Stimulated activated CD8-positive, alpha-beta memory T cell treated with anti-CD3 and anti-CD28 coated beads, Interleukin-7, amount 100 ng/mL, for 24 hours (primary cell): ENCODE measurements around the gene DHRS7B.

ENCODE experiments used
- DNase-seq: peaks from one replicate; pipeline ENCODE4 v3.0.0-alpha.2; 2020; ENCODE audit warnings: low read depth

The DHRS7B gene

DNA sequence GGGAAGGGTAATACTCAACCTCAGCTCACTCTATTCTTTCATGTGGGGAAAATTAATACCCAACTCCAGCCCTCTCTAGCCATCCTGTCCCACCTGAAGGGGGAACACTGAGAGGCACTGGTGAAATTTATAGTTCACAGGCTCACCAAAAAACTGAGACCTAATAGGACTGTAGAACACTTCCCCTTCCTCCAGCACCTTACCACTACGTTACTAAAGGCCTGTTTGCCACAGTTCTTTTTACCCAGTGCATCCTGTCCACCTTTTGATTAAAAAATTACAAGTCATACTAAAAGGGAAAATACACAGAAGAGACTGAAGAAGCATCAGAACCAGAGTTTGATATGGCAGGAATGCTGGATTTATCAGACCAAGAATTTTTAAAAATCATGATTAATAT is 26.0 kb downstream of the DHRS7B start:
- no peak for DNase-seq

DNA sequence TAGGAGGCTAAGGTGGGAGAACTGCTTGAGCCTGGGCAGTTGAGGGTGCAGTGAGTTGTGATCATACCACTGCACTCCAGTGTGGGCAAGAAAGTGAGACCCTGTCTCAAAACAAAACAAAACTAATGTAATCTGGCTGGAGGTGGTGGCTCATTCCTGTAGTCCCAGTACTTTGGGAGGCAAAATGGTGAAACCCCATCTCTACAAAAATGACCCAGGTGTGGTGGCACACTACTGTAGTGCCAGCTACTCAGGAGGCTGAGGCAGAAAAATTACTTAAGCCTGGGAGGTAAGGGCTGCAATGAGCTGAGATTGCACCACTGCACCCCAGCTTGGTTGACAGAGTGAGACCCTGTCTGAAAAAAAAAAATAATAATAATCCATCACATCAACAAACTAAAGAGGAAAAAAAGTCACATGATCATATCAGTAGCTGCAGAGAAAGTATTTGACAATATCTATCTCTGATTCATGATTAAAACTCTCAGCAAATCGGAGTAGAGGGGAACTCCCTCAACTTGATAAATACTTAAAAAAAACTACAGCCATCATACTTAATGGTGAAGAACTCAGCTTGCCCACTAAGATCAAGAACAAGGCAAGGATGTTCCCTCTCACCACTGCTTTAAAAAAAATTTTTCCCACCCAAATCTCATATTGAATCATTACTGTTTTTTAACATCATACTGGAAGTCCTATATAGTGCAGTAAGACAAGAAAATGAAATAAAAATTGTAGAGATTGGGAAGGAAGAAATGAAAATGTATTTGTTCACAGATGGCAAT is 31.0 kb downstream of the DHRS7B start:
- no peak for DNase-seq

DNA sequence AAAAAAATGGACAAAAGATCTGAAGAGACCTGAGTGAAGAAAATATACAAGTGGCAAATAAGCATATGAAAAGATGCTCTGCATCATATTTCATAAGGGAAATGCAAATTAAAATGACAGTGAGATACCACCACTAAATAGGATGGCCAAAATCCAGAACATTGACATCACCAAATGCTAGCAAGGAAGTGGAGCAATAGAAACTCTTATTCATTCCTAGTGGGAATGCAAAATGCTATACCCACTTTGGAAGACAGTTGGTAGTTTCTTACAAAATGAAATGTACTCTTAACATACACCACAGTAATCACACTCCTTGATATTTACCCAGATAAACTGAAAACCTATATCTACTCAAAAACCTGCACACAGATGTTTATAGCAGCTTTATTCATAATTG is 33.6 kb downstream of the DHRS7B start:
- DNase-seq, result no peak

DNA sequence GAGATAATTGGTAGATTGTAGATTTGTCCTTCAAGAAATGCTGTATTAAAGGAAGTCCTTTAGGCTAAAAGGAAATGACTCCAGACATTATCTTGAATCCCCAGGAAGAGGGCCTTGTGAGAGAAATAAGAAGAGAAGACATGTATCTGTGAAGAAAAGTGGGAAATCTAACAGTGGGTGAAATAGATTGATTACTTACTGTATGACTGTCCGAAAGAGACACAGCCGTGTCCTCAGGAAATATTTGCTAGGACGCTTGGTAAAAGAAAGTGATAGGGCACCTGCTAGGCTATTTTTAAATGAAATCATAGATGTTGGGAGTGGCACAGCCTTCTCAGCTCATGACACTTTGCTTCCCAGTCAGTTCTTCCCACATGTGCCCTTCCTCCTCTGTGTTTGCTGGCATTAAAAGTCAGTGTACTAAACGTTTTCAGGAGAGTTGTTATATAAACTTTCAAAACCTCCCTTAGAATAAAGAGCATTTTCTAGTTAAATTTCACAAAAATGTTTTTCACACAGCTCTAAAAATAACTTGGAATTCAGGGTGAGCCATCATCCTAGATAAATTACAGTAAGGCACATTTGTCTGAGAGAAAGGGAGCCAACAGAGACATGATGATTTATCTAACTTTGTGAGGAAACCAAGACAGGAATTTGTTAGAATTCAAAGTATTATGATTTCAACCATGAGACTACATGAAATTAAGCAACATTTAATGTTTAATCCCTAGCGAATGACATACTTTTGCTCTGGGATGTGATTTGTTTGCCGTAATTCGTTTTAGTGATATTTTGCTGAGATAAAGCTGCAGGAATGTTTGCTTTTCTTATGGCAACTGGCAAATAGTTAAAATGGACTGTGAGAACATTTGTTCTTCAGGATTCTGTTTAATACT is 35.0 kb downstream of the DHRS7B start:
- DNase-seq, result no peak

DNA sequence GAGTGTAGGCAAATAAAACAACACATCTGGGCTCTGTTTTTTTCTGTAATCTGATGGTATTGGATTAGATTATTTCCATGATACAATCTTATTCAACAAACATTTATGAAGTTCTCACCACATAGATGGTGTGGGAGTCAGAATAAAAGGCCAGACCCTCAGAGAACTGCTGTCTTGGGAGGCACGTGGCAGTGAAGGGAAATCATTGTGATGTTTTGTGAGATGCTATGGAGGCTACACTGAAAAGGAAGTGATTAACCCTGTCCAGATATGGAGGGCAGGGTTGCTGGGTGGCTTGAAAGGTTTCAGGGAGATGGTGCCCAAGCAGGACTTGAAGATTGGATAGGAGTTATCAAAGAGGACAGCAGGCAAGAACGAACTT is 35.6 kb downstream of the DHRS7B start:
- DNase-seq, result no peak

DNA sequence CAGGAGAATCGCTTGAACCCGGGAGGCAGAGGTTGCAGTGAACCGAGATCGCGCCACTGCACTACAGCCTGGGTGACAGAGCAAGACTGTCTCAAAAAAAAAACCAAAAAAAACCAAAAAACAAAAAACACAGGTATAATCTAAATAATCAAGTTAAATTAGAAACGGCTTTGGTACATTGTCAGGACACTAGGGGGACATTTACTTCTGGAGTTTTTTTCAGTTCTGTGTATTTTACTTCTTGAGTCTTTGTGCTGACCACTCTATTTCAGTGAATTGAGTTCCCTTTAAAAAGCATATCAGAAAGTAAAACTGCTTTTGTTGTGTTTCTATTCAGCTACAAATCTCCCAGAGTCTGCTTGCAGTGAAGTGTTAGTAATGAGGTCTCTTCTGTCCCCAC is 36.3 kb downstream of the DHRS7B start:
- no peak for DNase-seq

DNA sequence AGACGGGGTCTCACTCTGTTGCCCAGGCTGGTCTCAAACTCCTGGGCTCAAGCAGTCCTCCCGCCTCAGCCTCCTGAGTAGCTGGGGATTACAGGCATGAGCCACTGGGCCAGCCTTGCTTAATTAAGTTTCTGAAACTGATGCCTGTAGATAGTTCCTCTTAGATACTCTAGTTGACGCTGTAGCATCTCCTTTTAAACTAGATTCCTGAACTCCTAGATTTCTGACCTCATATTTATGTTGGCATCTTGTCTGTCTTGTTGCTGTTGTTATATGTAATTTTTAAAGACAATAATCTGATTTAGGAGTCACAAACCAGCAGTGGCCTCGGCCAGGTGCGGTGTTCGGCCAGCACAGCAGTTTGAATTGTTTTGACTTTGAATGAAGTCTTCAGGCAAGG is 37.5 kb downstream of the DHRS7B start:
- no peak for DNase-seq

DNA sequence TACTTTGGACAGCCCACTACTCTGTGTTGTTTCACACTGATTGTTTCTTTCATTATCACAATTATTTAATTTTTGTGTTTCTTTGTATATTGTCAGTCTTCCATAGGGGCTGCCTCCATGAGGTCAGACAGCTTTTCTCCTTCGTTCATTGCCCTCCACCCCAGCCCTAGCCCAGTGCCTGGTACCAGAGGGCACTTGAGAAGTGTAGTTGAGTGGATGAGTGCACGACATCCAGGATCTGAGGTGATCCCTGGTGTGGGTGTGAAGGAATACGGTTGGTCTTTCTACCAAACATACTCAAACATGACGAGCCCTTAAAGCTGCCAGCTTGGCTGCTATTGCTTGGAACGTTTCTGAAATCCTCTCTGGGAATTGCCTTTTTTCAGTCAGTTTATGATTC is 37.9 kb downstream of the DHRS7B start:
- no peak for DNase-seq

DNA sequence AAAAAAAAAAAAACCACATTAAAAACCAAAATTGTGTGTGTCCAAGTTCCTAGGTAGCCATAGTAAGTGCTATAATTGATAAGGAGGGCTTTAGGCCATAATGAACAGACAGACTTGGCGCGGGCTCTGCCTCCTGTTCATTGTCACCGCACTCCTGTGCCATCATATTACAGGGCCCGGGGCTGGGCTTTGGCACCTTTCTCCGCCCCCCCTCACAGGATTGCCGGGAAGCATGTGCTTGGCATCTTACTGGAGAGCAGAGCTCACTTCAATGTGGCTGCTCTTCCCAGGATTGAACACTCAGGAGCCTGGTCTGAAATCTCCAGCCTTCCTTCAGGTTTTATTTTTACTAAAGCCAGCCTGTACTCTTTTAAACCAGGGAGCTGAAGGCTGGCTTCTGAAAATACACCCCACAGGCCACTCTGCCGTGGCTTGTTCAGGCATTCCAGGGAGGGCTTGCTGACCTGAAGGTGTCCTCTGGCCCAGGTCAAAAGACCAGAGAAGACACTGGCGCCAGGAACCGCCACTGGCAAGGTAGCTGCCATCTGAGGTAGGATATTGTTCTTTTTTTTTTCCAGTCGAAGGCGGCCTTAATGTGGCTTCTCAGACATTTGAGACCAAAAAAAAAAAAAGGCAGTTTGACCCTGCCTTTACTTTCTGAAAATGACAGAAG is 39.3 kb downstream of the DHRS7B start:
- no peak for DNase-seq

DNA sequence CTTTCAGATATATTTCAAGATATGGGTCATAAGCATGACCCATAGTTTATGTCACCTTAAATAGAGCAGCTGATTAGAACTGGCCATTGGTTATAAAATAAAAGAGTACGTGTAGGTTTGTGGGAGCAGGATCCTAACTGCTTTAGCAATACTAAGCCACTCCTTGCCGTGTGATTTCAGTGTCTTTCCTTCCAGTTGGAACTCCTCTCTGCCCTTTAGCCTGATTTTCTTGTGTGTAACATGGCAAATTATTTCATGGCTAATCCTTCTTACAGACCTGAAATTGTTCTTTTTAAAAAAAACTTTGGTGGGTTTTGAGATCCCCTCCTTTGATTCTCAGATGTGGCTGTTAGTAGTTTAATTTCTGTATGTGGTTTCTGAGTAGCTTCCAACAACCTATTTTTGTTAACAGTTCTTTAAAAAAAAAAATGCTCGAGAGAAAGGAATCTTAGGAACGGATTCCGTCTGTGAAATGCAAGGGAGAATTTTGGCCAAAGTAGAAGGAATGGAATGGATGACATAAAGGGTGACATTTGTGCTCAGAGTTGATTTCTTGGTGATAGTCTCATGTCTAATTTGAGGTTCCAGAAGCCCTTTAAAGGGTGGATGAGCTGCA is 39.9 kb downstream of the DHRS7B start:
- no peak for DNase-seq

DNA sequence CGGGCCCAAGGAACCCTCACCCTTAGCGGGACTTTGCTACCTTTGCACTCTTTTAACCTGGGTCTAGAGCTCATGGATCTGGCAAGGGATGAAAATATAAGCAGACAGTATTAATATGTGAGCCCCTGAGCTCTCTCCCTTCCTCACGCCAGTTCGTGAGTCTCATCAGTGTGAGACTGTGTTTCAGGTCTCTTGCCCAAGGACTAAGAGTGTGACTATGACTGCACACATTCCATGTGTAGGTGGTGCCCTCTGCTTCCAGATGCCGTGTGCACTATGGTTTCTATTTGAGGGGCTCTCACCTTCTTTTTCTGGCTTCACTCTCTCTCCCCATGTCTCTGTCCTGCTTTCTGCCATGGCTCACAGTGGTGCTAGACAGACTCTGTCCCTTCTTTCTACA is 40.5 kb downstream of the DHRS7B start:
- no peak for DNase-seq

DNA sequence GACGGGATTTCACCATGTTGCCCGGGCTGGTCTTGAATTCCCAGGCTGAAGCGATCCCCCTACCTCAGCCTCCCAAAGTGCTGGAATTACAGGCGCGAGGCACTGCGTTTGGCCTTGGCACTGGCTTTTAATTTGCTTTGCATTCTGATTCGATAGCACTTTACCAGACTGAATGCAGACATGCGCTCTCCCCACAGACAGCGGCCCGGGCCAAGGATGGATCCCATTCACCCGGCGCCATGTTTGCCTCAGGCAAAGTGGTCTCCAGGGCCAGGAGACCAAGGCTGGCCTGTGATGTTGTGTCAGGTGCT is 41.7 kb downstream of the DHRS7B start:
- DNase-seq, result no peak

DNA sequence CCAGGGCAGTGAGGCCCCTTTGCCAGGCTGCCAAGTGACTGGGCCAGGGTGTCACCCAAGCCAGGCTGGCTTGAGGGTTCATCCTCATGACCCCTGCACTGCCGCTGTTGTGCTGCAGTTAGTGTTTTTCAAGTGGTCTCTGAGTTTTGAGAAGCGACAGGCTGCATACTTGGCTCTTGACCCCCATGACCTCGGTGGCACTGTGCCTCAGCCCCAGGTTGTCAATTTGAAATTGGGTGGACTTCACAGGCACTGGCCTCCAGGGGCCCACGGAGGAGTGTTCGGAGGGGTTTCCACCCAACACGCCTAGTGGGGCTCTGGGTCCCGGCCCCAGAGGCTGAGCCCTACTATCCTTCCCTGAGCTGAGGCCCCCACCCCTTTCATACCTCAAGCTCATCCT is 42.7 kb downstream of the DHRS7B start:
- DNase-seq, result no peak

DNA sequence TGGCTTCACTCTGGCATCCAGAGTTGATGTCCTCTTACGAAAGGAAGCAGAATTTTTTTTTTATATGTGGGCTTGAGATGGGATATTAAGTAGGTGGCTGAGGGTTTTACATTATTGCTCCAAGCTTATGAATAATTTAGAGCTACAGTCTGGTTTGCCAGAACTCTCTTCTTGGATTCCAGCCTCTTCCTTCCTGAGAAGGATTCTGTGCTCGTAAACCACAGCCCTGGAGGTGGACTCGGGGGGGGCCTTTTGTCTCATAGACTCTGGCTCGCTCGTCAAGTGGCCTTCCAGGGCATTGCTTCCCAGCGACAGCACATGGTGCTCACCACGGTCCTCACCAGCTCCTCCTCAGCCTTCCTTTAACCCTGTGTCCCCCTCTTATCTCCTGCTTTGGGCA is 44.0 kb downstream of the DHRS7B start:
- no peak for DNase-seq

DNA sequence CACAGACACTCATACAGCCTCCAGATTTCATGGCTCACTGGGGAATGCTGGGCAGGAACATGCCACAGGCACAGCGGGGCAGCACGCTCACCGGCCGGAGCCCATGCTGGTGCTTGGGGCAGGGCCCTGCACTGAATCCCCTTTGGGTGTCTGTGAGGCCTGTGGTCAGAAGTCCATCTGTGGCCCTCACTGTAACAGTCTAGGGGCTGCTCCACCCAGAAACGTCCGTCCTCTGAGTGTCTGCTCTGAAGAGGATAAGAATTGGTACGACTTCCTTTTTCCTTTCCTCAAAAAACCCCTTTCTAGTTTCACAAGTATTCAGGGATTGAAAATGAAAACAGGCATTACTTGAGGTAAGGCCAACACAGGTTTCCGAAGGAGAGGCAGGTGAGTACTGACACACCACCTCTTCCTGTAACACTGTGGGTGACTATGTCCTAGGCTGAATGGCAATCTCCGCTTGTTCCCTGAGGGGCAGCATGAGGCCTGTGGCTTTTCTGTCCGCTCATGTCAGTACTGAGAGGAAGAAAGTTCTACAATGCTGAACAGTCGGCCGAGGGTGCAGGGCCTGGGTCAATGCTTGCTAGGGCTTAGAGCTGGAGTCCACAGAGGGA is 44.7 kb downstream of the DHRS7B start:
- DNase-seq, result no peak

DNA sequence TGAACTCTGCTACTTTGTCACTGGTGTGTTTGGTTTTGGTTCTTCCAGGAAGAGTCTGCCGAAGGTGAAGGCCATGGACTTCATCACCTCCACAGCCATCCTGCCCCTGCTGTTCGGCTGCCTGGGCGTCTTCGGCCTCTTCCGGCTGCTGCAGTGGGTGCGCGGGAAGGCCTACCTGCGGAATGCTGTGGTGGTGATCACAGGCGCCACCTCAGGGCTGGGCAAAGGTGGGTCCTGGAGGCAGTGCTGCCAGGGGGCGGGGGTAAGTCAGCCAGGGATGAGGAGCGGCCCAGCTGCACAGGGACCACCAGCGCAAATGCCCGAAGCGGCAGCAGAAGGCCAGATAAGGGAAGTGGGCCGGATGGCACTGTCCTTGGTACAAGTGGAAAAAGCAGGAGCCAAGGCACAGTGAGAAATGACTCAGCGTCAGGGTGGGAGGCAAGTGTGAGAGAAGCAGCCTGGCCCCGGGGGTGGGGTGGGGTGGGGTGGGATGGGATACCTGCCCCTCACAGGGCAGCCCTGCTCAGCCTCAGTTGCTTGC is 45.3 kb downstream of the DHRS7B start:
- no peak for DNase-seq

DNA sequence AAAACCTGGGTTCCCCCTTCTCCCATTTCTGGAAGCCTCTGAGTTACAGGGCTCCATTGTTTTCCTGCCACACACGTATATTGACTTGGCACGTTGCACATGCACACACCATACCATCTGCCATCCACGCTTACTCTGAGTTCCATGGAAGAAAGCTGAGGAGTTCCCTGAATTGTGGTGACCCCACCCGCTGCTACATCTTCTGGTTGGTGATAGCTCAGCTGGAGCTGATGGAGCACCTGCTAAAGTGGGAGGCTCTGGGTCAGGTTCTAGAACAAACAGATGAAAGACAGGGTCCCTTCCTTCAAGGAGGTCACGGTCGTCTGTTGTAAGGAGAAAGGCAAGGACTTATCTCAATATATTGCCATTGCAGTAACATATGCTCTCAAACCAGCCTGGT is 46.1 kb downstream of the DHRS7B start:
- DNase-seq, result no peak

DNA sequence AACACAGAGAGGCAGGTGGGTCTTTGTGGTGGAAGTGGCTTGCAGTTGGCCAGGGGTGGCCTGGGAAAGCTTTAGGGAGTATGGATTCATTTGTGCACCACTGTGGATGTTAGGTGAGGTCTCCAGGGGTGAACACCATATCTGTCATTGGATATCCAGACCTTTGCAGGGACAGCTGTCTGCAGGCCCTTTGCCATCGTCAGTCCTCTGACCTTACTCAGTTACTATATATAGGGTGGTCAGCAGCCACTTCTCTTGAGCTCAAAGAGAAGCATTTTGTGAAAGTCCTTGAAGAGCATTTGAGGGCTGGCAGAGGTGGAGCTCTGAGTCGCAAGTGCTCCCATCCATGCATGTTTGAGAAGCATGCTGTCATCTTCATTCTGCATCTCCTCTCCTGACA is 46.8 kb downstream of the DHRS7B start:
- no peak for DNase-seq

DNA sequence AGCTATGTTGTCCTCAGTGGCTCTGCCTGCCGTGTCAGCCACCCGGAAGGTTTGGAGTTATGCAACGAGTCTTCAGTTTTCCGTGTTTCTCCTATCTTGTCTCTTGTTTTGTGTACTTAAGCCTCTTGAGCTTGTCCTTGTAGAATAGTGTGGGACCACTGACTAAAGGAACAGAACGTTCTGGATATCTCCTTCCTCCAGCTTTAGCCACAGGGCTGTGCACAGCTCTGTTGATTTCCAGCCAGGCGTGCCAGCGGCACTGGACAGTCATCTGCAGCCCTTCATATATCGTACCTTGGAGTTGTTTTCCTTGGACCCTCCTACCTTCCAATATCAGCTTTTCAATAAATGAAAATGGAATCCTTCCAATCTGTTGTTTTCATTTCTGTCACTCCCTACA is 47.4 kb downstream of the DHRS7B start:
- no peak for DNase-seq

DNA sequence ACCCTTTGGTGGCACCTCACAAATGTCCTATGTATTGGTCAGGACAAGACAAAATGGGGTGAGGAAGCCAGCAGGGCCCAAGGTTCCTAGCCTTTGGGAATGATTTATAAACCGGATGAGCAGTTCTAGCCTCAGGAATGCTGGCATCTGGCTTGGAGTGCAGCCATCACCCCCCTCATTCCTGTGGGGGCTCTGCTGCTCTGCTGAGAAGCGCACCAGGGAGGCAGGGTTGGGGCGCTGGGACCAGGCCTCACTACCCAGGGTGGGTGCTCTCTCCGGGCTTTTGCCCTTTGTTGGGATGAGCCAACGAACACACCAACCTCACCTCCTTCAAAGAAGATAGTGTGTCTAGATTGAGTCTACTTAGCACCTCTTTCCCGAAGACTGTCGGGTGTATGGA is 47.9 kb downstream of the DHRS7B start:
- no peak for DNase-seq

DNA sequence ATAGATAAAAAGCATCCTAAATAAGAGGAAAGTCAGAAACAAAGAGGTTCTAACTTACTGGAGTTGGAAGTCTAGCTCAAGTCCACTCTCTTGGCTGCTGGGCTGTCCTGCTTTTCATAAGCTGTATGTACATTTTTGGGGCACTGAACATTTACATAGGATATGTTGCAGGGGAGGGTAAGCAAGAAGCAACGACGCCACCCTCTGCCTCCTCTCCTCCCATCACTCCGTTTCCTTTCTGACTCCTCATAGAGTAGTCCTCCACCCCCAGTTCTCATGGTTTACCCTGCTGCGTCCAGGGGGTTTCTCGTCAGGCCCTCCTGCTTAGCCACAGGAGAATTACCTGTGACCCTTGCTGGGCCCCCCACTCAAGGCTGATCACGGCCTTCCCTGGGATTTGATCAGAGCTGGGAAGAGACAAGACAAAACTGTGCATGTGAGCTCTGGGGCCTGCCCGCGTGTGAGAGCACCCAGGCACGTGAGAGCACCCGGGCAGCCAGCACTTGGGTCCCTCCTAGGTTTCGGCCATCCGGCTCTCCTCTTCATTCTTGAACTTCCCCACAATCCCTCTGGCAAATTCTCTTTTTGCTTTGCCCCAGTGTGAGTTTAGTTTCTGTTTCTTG is 50.1 kb downstream of the DHRS7B start:
- DNase-seq, result no peak

DNA sequence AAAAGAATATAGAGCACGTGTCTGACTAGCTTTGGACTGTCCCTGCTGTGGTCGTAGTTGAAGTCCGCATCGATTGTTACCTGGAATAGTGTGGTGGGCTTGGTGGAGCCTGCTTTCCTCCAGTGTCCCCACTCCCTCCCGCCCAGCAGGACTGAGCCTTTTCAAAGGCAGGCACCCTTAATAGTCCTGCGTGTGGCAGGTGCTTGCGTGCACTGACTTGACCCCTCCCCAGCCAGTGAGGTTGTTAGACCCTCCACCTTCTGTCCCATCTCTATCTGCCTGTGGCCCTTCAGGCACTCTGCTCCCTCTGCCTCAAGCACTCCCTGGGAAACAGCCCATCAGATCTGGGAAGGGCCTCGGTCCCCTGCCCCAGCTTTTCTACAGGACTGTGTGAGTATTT is 50.6 kb downstream of the DHRS7B start:
- no peak for DNase-seq
